NCI-H2107 treated with DMSO at 0.1 percent for 48 hours (cell line): ENCODE results near the gene SYNC.
"Not testable (repeated sequence)": the region's sequence is repeated elsewhere in the genome, so short reads cannot be mapped to it uniquely, and the experiment has no call there.

Experiments
- DNase-seq: peaks from one replicate; lab custom pipeline; 2025; ENCODE audit not compliant: unreplicated experiment; lab: John Stamatoyannopoulos, UW

The SYNC gene

DNA sequence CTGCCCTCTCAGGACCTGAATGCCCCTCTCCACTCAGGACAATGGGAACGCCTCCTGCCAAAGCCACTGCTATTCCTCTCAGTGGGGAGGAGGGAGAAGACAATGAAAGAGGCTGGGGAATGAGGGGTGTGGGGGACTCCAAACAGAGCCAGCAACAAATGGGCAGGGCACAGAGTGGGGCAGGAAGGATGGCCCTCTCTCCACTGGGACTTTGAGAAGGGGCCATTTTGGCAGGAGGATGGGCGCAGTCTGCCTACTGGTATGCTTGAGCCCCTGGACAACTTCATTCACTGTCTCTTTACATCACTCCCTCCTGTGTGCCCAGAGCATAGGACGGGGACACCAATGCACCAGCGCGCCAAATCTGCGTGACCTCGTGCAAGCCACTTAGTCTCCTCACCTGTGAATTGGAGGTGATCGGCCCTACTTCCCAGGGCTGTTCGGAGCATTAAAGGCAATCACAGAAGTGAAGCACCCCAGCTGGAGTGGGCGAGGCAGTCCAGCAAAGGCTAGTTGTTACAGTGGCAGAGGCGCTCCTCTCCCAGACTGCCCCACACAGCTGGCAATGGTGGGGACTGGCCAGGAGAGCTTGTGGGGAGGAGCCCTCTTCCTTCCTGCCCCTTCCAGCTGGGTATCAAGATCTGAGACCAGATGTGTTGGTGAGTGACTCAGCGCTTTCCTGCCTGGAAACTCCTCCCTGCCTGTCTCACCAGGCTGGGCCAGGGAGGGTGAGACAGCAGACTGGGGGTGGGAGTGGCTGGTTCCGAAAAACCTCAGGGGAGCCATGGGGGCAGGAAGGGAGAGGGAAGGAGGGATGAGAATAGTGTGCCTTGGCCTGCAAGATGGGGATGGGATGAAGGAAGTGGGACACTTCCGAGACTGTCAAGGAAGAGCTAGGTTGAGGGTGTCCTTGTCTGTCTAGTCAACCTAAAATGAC is 22.4 kb upstream of the SYNC start:
- no peak for DNase-seq

DNA sequence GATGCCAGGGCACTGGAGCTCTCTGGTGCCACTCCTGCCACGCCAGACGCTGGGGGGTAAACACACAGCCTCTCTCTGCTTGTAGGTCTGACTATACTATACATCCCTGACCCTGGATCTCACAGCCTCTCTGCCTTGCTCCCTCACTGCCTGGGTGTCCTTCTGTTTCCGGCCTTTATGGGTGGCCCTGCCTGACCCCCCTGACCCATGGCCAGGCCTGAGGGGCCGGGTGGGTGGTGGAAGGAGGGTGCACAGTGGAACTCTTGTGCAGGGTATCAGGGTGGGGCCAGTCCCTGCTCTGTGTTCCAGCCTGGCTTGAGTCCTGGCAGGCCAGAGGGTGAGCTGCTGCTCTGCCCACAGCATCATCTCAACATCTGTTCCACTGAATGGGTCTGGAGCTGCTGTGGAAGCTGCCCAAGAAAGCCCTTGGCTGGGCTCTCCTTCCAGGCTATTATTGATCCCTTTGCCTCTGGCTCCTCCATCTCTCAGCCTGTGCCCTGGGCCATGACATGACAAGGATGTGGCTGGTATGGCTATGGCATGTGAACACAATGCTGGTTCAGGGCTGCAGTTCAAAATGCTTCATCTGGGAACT is 17.2 kb upstream of the SYNC start:
- DNase-seq: no peak

DNA sequence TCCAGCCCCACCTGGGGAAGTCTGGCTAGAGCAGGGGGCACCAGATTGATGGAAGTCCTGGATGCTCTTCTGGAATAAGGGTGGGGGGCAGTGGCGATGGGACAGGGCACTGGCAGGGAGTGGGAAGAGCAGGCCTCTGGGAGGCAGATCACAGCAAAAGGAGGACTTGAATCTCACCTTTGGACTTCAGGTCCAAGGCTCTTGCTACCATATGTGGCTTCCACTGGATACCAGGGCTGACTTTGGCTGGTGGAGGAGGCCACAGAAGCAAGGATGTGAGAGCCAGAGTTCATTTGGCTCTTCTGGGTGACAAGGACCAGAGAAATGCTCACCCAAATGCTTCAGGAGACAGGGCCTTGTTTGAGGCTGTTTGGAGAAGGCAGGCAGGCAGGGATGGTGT is 16.0 kb upstream of the SYNC start:
- DNase-seq: no peak

GRCh38 chr1:32718036-32718435 is 15.5 kb upstream of the SYNC start:
- DNase-seq: no peak

- DNase-seq: no peak
These were observed 14.9 kb upstream of the SYNC start for GRCh38 chr1:32717503-32717902.

GRCh38 chr1:32716312-32717148 is 14.0 kb upstream of the SYNC start:
- DNase-seq: peak; percentile 96

DNA sequence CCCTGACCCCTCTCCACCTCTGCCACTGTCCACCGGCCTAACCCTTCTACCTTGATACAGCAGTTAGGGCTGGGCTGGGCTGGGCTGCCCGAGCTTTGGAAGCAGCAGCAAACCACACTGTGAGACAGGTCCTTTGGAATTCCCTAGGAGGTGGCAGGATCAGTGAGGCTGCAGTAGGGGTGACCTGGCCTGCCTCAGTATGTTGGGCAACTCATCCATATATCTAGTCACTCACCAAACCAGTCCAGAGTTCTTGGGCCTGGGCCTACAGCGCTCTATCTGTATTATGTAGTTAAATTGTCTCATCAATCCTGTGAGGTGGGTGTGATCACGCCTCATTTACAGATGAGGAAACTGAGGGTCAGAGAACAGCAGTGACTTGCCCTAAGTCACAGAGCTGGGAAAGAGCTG is 13.3 kb upstream of the SYNC start:
- no peak for DNase-seq

DNA sequence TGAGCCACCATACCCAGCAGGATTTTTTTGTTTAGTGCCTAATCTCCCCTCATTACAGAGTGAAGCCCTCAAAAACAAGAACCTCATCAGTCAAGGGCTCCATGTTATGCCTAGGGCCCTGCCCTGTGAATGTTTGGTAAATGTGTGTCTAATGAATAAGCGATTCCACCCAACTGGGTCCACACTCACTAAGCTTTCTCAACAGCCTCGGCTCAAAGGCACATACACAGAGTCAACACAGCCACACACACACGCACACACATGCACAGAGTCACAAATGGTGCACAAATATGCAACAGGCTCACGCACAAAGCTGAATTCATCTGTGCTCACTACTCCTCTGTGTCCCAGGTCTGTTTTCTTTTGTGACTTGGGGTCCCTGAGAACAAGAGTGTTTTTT is 11.7 kb upstream of the SYNC start:
- DNase-seq: no peak

DNA sequence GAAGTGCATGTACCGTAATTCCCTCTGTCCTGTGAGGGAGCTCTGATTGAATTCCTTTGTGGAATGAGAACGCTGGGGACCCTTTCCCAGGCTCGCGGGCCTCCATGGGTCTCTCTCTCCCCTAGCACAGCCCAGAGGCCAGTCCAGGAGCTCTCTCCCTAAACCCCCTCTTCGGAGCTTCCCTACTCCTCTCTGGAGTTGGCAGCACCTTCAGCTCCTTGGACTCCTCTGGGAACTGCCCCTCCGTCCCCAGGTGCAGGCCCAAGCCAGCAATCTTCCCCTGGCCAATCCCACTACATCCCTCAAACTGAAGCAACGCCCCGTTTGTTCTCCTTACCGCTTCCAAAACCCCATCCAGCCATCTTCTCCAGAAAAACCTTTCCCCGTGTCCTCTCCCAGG is 10.5 kb upstream of the SYNC start:
- DNase-seq: no peak

- not testable (repeated sequence) for DNase-seq
These were observed 8.7 kb upstream of the SYNC start for GRCh38 chr1:32711221-32711620.

DNA sequence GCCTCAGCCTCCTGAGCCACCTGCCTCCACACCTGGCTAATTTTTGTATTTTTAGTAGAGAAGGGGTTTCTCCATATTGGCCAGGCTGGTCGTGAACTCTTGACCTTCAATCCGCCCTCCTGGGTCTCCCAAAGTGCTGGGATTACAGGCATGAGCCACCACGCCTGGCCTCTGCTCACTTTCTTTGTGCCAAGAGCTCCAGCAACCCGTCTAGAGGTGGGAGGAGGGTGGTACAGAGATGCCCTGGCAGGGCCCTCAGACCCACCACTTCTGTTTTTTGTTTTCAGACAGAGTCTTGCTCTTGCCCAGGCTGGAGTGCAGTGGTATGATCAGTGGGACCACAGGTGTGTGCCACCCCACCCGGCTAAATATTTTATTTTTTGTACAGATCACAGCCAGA is 6.9 kb upstream of the SYNC start:
- DNase-seq: no peak

- DNase-seq: no peak
These were observed 6.5 kb upstream of the SYNC start for GRCh38 chr1:32709075-32709474.

DNA sequence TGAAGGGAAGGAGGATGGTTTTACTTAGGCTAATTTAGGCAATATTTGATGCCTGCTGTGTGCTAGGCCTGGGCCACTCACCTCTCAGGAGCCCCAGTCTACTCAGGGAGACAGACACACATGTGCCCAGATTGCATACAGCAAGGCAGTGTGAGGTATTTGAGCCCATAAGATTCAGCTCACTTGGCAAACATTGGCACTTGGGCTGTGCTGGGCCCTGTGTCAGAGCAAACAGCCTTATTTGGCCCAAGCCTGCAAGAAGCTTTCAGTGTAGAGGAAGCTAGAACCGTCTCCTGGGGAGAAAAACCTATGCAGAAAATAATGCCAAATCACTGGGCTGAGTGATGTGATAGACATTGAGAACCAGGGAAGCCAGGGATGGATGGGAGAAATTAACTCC is 3.9 kb upstream of the SYNC start:
- DNase-seq: no peak

DNA sequence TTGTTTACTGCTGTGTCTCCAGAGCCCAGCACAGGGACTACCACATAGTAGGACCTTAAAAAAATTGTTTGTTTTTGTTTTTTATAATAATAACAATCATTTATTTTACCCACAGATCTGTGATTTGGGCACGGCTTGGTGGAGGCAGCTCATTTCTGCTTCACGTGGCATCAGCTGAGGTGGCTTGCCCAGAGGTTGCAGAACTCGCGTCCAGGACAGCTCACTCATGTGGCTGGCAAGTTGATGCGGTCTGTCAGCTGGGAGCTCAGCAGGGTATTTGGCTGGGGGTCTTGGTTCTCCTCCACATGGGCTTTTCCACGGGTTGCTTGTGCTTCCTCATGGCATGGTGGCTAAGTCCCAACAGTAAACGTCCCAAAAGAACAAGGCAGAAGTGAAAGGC is 2.9 kb upstream of the SYNC start:
- DNase-seq: no peak

- no peak for DNase-seq
These were observed 1.1 kb upstream of the SYNC start for GRCh38 chr1:32703479-32704291.

GRCh38 chr1:32701951-32702598 is 495 bp downstream of the SYNC start:
- DNase-seq: no peak

DNA sequence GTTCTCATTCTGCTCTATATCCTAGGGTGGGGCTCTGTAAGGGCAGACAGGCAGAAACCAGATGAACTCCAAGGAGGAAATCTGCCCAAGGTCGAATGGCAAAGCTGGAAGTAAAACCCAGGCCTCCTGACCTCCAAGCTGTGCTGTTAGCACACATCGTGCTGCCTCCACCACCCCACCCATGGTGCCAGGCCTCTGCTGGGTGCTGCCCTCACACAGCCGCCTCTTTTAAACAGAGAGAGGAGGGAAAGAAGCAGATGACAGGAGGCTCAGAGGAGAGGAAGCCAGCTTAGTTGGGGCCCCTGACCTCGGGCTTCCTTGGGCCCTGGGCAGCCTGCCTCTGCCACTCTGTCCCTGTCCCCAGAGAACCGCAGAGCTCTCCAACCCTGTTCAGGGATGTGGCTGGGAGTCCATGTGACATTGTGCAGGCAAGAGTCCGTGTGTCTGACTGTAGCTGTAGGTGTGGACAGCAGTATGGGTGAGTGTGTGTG is 1.1 kb downstream of the SYNC start:
- no peak for DNase-seq

- not testable (repeated sequence) for DNase-seq
These were observed 5.6 kb downstream of the SYNC start for GRCh38 chr1:32696996-32697395.

DNA sequence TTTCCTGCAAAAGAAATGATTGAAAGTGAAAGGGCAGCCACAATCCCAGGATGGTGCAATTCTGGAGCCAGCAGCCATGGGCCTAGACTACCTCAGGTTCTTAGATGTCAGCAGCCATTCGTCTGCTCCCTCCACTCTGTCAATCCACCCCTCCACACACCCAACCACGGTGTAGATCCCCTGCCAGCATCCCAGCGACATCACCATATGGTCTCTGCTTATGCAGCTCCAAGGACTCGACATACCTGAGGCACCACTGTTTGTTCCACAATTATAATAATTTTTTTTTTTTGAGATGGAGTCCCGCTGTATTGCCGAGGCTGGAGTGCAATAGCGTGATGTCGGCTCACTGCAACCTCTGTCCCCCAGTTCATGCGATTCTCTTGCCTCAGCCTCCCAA is 6.5 kb downstream of the SYNC start:
- DNase-seq: no peak
